ENCODE data around the gene MYO3B.

Gene MYO3B

DNA sequence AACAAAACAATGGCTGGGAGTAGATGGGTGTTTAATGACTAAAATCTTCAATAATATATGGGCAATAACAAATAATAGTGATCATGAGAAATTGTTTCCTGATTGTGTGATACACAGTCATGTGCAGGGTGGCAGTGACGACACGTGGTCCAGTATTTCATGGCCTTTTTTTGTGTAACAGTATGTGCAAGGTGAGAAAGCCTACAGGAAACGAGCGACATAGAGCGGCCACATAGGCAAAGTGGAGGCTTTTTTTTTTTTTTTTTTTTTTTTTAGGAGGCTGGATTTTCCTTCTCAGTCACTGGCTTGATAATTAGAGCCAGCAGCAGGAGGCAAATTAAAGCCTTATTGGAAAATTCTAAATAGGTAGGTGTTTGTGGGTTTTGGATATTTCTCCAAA, 123.7 kb downstream of the MYO3B start:
- no peak for DNase-seq (ENCODE audit: extremely low spot score)
- ChIA-PET CTCF (interaction anchor here (1.1 kb wide), 1 partner anchor 22 kb away, joined by 3 read pairs; no protein-coding TSS in a partner anchor), POLR2A (no interaction called here)
- TF ChIP-seq, protein P1, sequence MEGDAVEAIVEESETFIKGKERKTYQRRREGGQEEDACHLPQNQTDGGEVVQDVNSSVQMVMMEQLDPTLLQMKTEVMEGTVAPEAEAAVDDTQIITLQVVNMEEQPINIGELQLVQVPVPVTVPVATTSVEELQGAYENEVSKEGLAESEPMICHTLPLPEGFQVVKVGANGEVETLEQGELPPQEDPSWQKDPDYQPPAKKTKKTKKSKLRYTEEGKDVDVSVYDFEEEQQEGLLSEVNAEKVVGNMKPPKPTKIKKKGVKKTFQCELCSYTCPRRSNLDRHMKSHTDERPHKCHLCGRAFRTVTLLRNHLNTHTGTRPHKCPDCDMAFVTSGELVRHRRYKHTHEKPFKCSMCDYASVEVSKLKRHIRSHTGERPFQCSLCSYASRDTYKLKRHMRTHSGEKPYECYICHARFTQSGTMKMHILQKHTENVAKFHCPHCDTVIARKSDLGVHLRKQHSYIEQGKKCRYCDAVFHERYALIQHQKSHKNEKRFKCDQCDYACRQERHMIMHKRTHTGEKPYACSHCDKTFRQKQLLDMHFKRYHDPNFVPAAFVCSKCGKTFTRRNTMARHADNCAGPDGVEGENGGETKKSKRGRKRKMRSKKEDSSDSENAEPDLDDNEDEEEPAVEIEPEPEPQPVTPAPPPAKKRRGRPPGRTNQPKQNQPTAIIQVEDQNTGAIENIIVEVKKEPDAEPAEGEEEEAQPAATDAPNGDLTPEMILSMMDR (IDR thresholded peaks at IDR 0.05; ENCODE audit: control extremely low read depth, extremely low read depth, low read depth, missing control alignments): no peak

DNA sequence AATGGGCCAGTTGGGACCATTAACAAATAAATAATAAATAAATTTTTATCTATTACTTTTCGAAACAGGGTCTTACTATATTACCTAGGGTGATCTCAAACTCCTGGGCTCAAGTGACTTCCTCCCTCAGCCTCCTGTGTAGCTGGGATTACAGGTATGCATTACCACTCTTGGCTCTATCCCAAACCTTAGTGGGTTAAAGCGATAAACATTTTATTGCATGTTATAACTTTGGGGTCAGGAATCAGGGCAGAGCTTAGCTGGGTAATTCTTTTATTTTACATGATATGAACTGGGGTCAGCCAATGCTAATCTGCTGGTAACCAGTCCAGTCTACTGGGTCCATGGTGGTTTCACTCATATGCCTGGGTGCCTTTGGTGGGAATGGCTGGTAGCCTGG, 127.8 kb downstream of the MYO3B start:
- ChIA-PET POLR2A (no interaction called here), CTCF (interaction anchor here (1.7 kb wide), 1 partner anchor 18 kb away, joined by 4 read pairs; no protein-coding TSS in a partner anchor)
- no peak for DNase-seq (ENCODE audit: extremely low spot score)
- TF ChIP-seq, protein P1 (IDR thresholded peaks at IDR 0.05; ENCODE audit: control extremely low read depth, extremely low read depth, low read depth, missing control alignments): no peak

DNA sequence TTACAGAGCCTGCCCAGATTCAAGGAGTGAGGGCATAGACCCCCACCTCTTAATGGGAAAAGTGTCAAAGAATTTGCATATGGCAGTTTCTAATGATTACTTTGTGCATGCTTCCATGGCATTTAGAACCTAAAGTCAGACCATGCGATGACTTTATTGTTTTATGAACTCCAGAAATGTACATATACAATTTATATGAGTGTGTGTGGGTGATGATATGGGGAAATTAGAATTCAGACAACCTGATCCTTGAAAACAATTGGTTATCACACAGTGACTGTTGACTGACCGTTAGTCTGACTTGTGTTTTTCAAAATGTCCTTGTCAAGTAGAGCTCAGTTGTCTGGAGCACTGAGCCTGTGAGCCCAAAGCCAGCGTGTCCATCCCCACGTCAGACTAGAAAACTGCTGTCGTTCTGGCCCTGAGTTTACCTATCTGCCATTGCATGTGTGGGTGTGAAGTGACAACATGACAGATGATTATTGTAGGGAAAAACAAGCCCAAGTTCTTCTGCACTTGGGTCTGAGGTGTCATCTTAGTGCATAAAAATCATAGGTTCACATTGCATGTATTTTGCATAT, 128.4 kb downstream of the MYO3B start:
- CTCF ChIA-PET: interaction anchor here (1.7 kb wide), 1 partner anchor 17 kb away, joined by 4 read pairs; no protein-coding TSS in a partner anchor
- TF ChIP-seq, protein P1 (IDR thresholded peaks at IDR 0.05; ENCODE audit: control extremely low read depth, extremely low read depth, low read depth, missing control alignments): no peak
- DNase-seq (ENCODE audit: extremely low spot score): no peak
- POLR2A ChIA-PET: no interaction called here

DNA sequence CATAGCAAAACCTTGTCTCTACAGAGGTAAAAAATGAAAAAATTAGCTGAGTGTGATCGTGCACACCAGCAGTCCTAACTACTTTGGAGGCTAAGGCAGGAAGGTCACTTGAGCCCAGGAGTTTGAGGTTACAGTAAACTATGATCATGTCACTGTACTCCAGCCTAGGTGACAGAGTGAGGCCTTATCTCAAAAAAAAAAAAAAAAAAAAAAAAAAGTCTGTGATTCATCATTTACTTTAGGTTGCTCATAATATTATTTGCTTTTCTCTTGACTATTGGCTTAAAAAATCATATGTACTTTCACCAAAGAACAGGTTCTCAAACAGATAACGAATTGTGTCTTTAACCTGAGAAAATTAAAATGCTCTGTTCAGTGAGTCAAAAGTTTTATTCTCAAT, 129.1 kb downstream of the MYO3B start:
- DNase-seq (ENCODE audit: extremely low spot score): no peak
- CTCF ChIA-PET: interaction anchor here (1.7 kb wide), 1 partner anchor 17 kb away, joined by 4 read pairs; no protein-coding TSS in a partner anchor
- TF ChIP-seq, protein P1 (IDR thresholded peaks at IDR 0.05; ENCODE audit: control extremely low read depth, extremely low read depth, low read depth, missing control alignments): no peak
- POLR2A ChIA-PET: no interaction called here

DNA sequence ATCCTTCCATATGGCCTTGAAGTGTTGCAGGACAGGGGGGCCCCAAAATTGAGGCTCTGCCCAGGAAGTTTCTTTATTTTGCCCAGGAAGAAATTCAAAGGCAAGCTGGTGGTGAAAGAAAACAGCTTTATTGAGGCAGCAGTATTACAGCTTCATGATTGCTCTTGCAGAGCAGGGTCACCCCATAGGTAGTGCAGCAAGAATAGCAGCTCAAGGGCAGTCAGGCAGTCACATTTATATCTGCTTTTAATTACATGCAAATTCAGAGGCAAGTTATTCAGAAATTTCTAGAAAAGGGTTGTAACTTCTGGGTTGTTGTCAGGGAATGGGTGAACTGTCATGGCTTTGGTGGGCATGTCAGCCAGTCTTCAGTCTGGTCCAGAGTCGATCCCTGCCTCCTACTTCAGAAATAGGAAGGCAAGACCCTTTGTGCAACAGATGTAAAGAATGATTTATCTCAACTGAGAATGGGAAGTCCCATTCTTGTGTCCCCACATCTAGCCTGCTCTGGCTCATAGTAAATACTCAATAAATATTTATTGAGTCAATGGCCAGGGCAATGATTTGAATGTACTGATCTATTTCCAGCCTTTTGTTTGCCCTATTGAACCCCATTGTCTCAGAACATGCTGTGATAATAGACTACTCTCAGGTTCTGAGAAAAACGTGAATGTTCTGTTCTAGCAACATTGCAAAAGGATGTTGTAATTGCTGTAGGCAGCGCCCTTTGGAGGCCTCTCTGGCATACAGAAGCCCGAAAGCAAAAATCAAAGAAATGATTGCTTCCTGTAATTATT, 129.8 kb downstream of the MYO3B start:
- TF ChIP-seq, protein P1 (IDR thresholded peaks at IDR 0.05; ENCODE audit: control extremely low read depth, extremely low read depth, low read depth, missing control alignments): no peak
- ChIA-PET CTCF (no interaction called here), POLR2A (no interaction called here)
- no peak for DNase-seq (ENCODE audit: extremely low spot score)

DNA sequence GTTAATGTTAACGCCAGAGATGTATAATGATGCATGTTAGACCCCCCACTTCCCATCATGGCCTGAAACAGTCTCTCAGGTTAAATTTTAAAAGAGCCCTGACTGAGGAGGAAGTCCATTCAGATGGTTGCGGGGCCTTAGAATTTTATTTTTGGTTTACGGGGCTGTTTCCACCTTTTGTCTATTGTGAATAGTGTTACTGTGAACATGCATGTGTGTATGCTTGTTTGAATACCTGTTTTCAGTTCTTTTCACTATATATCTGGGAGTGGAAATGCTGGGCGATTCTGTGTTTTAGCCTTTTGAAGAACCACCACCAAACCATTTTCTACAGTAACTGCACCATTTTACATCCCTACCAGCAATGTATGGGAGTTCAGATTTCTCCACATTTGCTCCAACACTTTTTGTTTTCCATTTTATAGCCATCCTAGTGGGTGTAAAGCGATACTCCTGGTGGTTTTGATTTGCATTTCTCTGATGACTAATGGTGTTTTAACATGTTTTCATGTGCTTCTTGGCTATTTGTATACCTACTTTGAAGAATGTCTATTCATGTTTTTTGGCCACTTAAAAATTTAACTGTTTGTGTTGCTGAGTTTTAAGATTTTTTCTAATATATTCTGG, 133.0 kb downstream of the MYO3B start:
- ChIA-PET CTCF (no interaction called here), POLR2A (no interaction called here)
- no peak for DNase-seq (ENCODE audit: extremely low spot score)
- TF ChIP-seq, protein P1 (IDR thresholded peaks at IDR 0.05; ENCODE audit: control extremely low read depth, extremely low read depth, low read depth, missing control alignments): no peak
